NB4 (cell line): ENCODE results near the gene FBXO41.

Experiments
- DNase-seq: peaks from one replicate; pipeline ENCODE4 v3.0.0; 2010; ENCODE audit warnings: low read depth
- H3K4me3 ChIP-seq: one replicate; pipeline ENCODE4 v1.5.1; 2011; ENCODE audit warnings: mild to moderate bottlenecking, low read depth, low read length, moderate library complexity
- MYC ChIP-seq: IDR thresholded peaks from 2 replicates; pipeline ENCODE4 v1.6.1; 2011; ENCODE audit warnings: low read depth, low read length
- POLR2A ChIP-seq: IDR thresholded peaks from 2 replicates; pipeline ENCODE4 v1.6.1; 2011; ENCODE audit warnings: mild to moderate bottlenecking; ENCODE audit not compliant: insufficient read length; ENCODE audit errors: extremely low read depth
- TF ChIP-seq, protein P1 (sequence below): IDR thresholded peaks from 2 replicates; pipeline ENCODE4 v1.6.1; 2011; ENCODE audit warnings: low read depth, low read length
- TF ChIP-seq, protein P2 (sequence below): IDR thresholded peaks from one replicate; pipeline ENCODE4 v1.5.1; 2012; ENCODE audit warnings: low read depth, low read length

The FBXO41 gene

GRCh38 chr2:73232403-73233153 lies 51.7 kb downstream of the FBXO41 start:
- H3K4me3 ChIP-seq, result peak overlapping the region; percentile 72
- DNase-seq, result peak; percentile 55
- TF ChIP-seq POLR2A (no peak), MYC (no peak)
- TF ChIP-seq, protein P1, sequence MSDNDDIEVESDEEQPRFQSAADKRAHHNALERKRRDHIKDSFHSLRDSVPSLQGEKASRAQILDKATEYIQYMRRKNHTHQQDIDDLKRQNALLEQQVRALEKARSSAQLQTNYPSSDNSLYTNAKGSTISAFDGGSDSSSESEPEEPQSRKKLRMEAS, result peak; percentile 28; the same call in 1 of the 2 replicates
- TF ChIP-seq, protein P2, sequence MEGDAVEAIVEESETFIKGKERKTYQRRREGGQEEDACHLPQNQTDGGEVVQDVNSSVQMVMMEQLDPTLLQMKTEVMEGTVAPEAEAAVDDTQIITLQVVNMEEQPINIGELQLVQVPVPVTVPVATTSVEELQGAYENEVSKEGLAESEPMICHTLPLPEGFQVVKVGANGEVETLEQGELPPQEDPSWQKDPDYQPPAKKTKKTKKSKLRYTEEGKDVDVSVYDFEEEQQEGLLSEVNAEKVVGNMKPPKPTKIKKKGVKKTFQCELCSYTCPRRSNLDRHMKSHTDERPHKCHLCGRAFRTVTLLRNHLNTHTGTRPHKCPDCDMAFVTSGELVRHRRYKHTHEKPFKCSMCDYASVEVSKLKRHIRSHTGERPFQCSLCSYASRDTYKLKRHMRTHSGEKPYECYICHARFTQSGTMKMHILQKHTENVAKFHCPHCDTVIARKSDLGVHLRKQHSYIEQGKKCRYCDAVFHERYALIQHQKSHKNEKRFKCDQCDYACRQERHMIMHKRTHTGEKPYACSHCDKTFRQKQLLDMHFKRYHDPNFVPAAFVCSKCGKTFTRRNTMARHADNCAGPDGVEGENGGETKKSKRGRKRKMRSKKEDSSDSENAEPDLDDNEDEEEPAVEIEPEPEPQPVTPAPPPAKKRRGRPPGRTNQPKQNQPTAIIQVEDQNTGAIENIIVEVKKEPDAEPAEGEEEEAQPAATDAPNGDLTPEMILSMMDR, result peak; percentile 4

GRCh38 chr2:73228631-73229030 lies 55.6 kb downstream of the FBXO41 start:
- TF ChIP-seq, protein P2, result no peak
- TF ChIP-seq, protein P1, result no peak
- TF ChIP-seq POLR2A, result no peak
- no peak for TF ChIP-seq MYC
- DNase-seq, result no peak
- no peak overlapping the region for H3K4me3 ChIP-seq

DNA sequence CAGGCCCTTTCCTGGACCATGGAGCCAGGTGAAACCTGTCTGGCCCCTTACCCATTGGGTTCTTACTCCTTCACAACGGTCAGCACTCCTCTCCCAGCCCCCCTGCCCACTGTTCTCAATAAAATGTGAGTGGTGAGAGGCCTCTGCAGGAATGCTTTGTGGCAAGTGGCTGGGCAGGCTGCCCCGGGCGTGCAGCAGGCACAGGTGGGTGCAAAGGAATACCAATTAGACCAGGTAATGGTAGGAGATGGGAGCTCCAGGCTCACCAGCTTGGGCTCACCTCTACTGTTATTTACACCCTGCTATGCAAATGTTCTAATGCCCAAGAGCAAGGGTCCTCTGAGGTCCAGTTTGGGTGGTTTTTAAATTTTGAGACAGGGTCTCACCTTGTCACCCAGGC lies 57.2 kb downstream of the FBXO41 start:
- H3K4me3 ChIP-seq, result no peak overlapping the region
- no peak for DNase-seq
- TF ChIP-seq, protein P2, result no peak
- TF ChIP-seq, protein P1, result no peak
- TF ChIP-seq MYC (no peak), POLR2A (no peak)

DNA sequence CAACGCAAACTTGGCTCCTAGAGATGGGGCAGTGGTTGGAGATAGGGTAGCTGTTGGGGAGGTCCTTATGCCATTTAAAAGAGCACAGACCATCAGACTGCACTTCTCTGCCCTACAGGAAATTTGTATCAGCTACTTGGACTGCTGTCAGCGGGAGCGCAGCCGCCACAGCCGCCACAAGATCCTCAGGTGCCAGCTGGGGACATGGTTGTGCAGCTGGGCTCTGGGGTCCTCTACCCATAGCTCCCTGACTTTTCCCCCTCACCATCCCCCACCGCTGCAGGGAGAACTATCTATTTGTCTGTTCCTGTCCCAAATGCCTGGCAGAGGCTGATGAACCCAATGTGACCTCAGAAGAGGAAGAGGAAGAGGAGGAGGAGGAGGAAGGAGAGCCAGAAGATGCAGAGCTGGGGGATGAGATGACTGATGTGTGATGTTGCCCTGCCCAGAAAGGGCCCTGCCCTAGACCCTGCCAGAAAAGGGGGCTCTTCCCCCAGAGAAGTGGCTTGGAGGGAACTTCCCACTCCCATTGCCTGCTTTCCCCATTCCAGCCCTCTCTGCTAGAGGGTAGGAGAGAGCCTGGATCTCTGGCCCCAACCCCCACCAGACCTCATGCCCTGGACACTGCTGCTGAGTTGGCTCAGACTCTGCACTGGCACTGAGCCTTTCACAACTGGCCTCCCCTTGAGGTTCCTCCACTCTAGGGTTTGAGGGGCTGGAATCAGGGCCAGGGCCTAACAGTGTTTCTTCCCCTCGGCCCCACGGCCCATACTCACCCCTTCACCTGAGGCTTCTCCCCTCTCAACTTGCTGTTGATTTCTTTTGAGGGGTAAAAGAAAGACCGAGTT lies 58.5 kb downstream of the FBXO41 start:
- H3K4me3 ChIP-seq, result no peak overlapping the region
- TF ChIP-seq, protein P1, result no peak
- no peak for TF ChIP-seq MYC
- TF ChIP-seq POLR2A, result no peak
- TF ChIP-seq, protein P2, result no peak
- DNase-seq, result no peak

GRCh38 chr2:73223821-73224220 lies 60.5 kb downstream of the FBXO41 start:
- no peak for DNase-seq
- TF ChIP-seq MYC (no peak), POLR2A (no peak)
- TF ChIP-seq, protein P2, result no peak
- TF ChIP-seq, protein P1, result no peak
- H3K4me3 ChIP-seq, result no peak overlapping the region
